Immature natural killer cell (primary cell): ENCODE data around the gene ICA1L. TPM values are rescaled to one million over a fixed set of nuclear protein-coding genes. Genes with fewer than 3 reads are reported as not detected.

ENCODE experiments used
- DNase-seq, 3 donors: peaks; one replicate each; pipeline ENCODE4 v3.0.0; 2022; ENCODE audit warnings: mixed read lengths in 1 of 3
- H3K27ac Mint-ChIP-seq, 6 donors: one replicate each; pipeline ENCODE4 v1.8.0; 2020; ENCODE audit warnings: mixed read lengths in 6 of 6, mild to moderate bottlenecking in 5 of 6, inconsistent platforms in 4 of 6, moderate library complexity in 3 of 6
- H3K27me3 Mint-ChIP-seq, 3 donors: one replicate each; pipeline ENCODE4 v1.8.0; 2020 to 2021; ENCODE audit warnings: low read depth in 3 of 3, mild to moderate bottlenecking in 3 of 3, mixed read lengths in 3 of 3, moderate library complexity in 3 of 3, inconsistent platforms in 1 of 3
- H3K36me3 Mint-ChIP-seq, 3 donors: one replicate each; pipeline ENCODE4 v1.8.0; 2020; ENCODE audit warnings: mixed read lengths in 3 of 3, inconsistent platforms in 2 of 3, mild to moderate bottlenecking in 2 of 3
- H3K4me1 Mint-ChIP-seq, 2 donors: one replicate each; pipeline ENCODE4 v1.8.0; 2020; ENCODE audit warnings: inconsistent platforms in 2 of 2, mild to moderate bottlenecking in 2 of 2, mixed read lengths in 2 of 2, moderate library complexity in 1 of 2
- H3K4me3 Mint-ChIP-seq, 5 donors: one replicate each; pipeline ENCODE4 v1.8.0; 2020; ENCODE audit warnings: mild to moderate bottlenecking in 5 of 5, mixed read lengths in 5 of 5, inconsistent platforms in 3 of 5, moderate library complexity in 3 of 5
- H3K9me3 Mint-ChIP-seq, 6 donors: one replicate each; pipeline ENCODE4 v1.8.0; 2020; ENCODE audit warnings: mild to moderate bottlenecking in 6 of 6, mixed read lengths in 6 of 6, inconsistent platforms in 4 of 6, moderate library complexity in 3 of 6
- polyA plus RNA-seq, 3 donors: library from polyadenylated mRNA; unstranded; fragments of 300-500 nt; fragmentation: Illumina TruSeq; gene quantifications; one replicate each; pipeline ENCODE4 v1.2.3, GENCODE V29; 2021

The ICA1L gene
- polyA plus RNA-seq, 3 donors from 2014 or later: 4.6 to 4.9 (median 4.7) TPM

DNA sequence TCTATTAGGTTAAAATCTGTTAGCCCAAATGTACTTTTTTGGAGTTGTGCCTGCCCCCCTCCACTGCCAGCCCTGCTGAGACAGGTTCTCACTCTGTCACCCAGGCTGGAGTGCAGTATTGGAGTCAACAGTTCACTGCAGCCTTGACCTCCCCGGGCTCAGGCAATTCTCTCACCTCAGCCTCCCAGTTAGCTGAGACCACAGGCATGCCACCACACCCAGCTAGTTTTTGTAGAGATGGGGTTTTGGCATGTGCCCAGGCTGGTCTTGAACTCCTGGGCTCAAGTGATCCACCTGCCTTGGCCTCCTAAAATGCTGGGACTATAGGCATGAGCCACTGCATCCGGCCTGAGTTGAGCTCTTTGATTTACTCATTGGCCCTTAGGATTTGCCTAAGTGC lies 110.7 kb downstream of the ICA1L start:
- DNase-seq: no peak
- no peak overlapping the region for H3K4me3 Mint-ChIP-seq
- H3K27me3 Mint-ChIP-seq: no peaks in the 10 kb centered on the region
- peak overlapping the region in 2 of 6 donors; percentile 10 to 42 for H3K27ac Mint-ChIP-seq
- no peaks in the 10 kb centered on the region for H3K9me3 Mint-ChIP-seq
- H3K4me1 Mint-ChIP-seq: peaks cover 11 to 40% of the 10 kb centered on the region in 2 donors
- peaks cover 13 to 42% (median 17%) of the 10 kb centered on the region in 3 donors for H3K36me3 Mint-ChIP-seq

- Mint-ChIP-seq H3K27ac (peak overlapping the region in 1 of 6 donors; percentile 40), H3K9me3 (no peaks in the 10 kb centered on the region), H3K4me3 (no peak overlapping the region), H3K27me3 (no peaks in the 10 kb centered on the region), H3K36me3 (peaks cover under 1 to 41% (median 9%) of the 10 kb centered on the region in 3 donors), H3K4me1 (peaks cover 9 to 36% of the 10 kb centered on the region in 2 donors)
- no peak for DNase-seq
Measured at GRCh38 chr2:202758604-202759003, 113.0 kb downstream of the ICA1L start.

DNA sequence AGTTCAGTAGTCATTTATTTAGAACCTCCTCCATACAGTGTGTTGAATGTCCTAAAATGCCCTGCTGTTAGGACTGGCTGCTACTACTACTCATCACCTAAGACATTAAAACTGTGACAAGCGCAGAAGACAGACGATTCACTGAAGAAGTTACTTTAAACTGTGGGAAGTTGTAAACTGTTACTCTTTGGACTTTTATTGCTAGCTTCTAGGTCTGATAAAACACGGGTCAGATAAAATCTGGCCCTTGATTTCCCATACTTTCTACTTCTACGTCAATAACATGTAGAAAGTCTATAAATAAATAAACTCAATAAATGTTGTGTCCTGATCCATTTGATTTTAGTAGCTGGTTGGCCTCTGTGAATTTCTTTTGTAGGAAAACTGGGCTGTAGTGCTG lies 113.4 kb downstream of the ICA1L start:
- no peak overlapping the region for H3K27ac Mint-ChIP-seq
- H3K4me3 Mint-ChIP-seq: no peak overlapping the region
- H3K9me3 Mint-ChIP-seq: no peaks in the 10 kb centered on the region
- peaks cover 9 to 31% of the 10 kb centered on the region in 2 donors for H3K4me1 Mint-ChIP-seq
- no peak for DNase-seq
- H3K27me3 Mint-ChIP-seq: peaks cover 0 to 1% (median 0%) of the 10 kb centered on the region in 3 donors
- H3K36me3 Mint-ChIP-seq: peaks cover 0 to 46% (median 9%) of the 10 kb centered on the region in 3 donors

- DNase-seq: no peak
- Mint-ChIP-seq H3K27ac (no peak overlapping the region), H3K4me3 (no peak overlapping the region), H3K9me3 (no peaks in the 10 kb centered on the region), H3K36me3 (peaks cover 0 to 49% (median 9%) of the 10 kb centered on the region in 3 donors), H3K27me3 (peaks cover 0 to 2% (median 0%) of the 10 kb centered on the region in 3 donors), H3K4me1 (peaks cover 4 to 23% of the 10 kb centered on the region in 2 donors)
Measured at GRCh38 chr2:202757339-202757738, 114.2 kb downstream of the ICA1L start.

- no peak for DNase-seq
- no peaks in the 10 kb centered on the region for H3K9me3 Mint-ChIP-seq
- H3K4me1 Mint-ChIP-seq: peaks cover 0 to 17% of the 10 kb centered on the region in 2 donors
- no peak overlapping the region for H3K4me3 Mint-ChIP-seq
- H3K27ac Mint-ChIP-seq: no peak overlapping the region
- H3K27me3 Mint-ChIP-seq: peaks cover 0 to 2% (median 0%) of the 10 kb centered on the region in 3 donors
- peaks cover 0 to 49% (median 9%) of the 10 kb centered on the region in 3 donors for H3K36me3 Mint-ChIP-seq
Measured at GRCh38 chr2:202756598-202756997, 115.0 kb downstream of the ICA1L start.

- H3K36me3 Mint-ChIP-seq: peaks cover 0 to 36% (median 4%) of the 10 kb centered on the region in 3 donors
- H3K4me3 Mint-ChIP-seq: no peak overlapping the region
- DNase-seq: no peak
- H3K9me3 Mint-ChIP-seq: no peaks in the 10 kb centered on the region
- peaks cover 0 to 2% (median 0%) of the 10 kb centered on the region in 3 donors for H3K27me3 Mint-ChIP-seq
- no peak overlapping the region for H3K27ac Mint-ChIP-seq
- H3K4me1 Mint-ChIP-seq: peaks cover 0 to 1% of the 10 kb centered on the region in 2 donors
Measured at GRCh38 chr2:202754936-202755335, 116.6 kb downstream of the ICA1L start.

DNA sequence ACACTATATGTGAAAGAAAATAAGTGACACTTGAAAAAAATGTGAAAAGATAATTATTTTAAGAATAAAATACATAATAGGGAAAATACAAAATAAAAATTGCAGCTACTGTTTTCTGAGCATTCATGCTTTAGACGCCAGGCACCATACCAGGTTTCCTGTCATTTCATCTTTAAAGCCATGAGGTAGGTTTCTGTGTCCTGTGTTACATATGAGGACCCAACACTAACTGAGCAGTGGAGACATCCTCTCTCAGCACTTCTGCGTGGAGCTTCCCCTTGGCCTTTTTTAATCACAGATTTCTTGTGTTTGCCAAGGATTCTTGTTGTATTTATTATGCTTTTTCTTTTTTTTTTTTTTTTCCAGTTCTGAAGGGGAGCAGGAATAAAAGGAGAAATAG lies 119.5 kb downstream of the ICA1L start:
- DNase-seq: no peak
- no peaks in the 10 kb centered on the region for H3K4me1 Mint-ChIP-seq
- no peaks in the 10 kb centered on the region for H3K9me3 Mint-ChIP-seq
- H3K4me3 Mint-ChIP-seq: no peak overlapping the region
- peaks cover 0 to 20% (median 0%) of the 10 kb centered on the region in 3 donors for H3K36me3 Mint-ChIP-seq
- peaks cover 0 to 2% (median 0%) of the 10 kb centered on the region in 3 donors for H3K27me3 Mint-ChIP-seq
- no peak overlapping the region for H3K27ac Mint-ChIP-seq

DNA sequence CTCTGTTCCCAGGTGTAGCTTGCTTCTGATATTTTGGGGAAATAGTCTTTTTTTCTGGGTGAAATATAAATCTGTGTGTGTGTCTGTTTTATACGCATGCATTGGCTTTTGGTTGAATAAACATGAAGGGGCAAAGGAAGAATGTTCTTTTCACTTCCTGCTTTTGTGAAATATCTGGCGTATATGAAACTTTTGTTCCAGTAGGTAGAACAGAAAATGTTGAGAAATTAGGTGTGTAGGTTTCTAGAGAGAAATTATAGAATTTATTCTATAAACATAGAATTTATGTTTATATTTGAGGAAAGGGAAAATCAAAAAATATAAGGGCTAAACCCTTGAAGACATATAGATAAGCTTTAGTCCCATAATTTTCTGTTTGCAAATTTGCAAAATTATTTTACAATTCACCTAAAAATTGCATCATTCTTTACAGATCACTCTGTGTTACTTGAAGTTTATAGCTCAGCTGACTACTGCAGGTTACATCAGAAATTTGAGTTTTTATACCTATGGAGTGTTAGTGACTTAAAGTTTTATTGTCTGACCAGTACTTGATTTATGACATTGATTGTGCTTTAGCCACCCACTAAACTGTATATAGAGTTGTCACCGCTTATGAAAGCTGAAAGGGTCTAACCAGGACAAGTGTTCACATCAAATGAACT lies 120.7 kb downstream of the ICA1L start:
- no peaks in the 10 kb centered on the region for H3K4me1 Mint-ChIP-seq
- peaks cover 0 to 2% (median 0%) of the 10 kb centered on the region in 6 donors for H3K9me3 Mint-ChIP-seq

GRCh38 chr2:202749477-202749876 lies 122.1 kb downstream of the ICA1L start:
- no peak overlapping the region for H3K27ac Mint-ChIP-seq
- H3K4me3 Mint-ChIP-seq: no peak overlapping the region
- H3K4me1 Mint-ChIP-seq: no peaks in the 10 kb centered on the region
- no peak for DNase-seq
- H3K27me3 Mint-ChIP-seq: peaks cover 0 to 2% (median 0%) of the 10 kb centered on the region in 3 donors
- H3K9me3 Mint-ChIP-seq: peaks cover 0 to 12% (median 6%) of the 10 kb centered on the region in 6 donors
- H3K36me3 Mint-ChIP-seq: peaks cover 4 to 17% (median 6%) of the 10 kb centered on the region in 3 donors

More for the DNA sequence above, 120.7 kb downstream of the ICA1L start:
- Mint-ChIP-seq H3K4me3 (no peak overlapping the region), H3K27me3 (peaks cover 0 to 2% (median 0%) of the 10 kb centered on the region in 3 donors), H3K27ac (no peak overlapping the region), H3K36me3 (peaks cover 0 to 17% (median 0%) of the 10 kb centered on the region in 3 donors)
- no peak for DNase-seq

- no peaks in the 10 kb centered on the region for H3K27me3 Mint-ChIP-seq
- no peaks in the 10 kb centered on the region for H3K4me1 Mint-ChIP-seq
- H3K36me3 Mint-ChIP-seq: peaks cover 23 to 34% (median 28%) of the 10 kb centered on the region in 3 donors
- no peak overlapping the region for H3K4me3 Mint-ChIP-seq
- peaks cover 13 to 32% (median 28%) of the 10 kb centered on the region in 6 donors for H3K9me3 Mint-ChIP-seq
- H3K27ac Mint-ChIP-seq: no peak overlapping the region
- DNase-seq: no peak
Measured at GRCh38 chr2:202743613-202744012, 128.0 kb downstream of the ICA1L start.

- no peaks in the 10 kb centered on the region for H3K4me1 Mint-ChIP-seq
- H3K4me3 Mint-ChIP-seq: no peak overlapping the region
- H3K36me3 Mint-ChIP-seq: peaks cover 17 to 32% (median 24%) of the 10 kb centered on the region in 3 donors
- peaks cover 12 to 17% (median 15%) of the 10 kb centered on the region in 6 donors for H3K9me3 Mint-ChIP-seq
- DNase-seq: no peak
- H3K27ac Mint-ChIP-seq: no peak overlapping the region
- H3K27me3 Mint-ChIP-seq: peaks cover 0 to 1% (median 0%) of the 10 kb centered on the region in 3 donors
Measured at GRCh38 chr2:202736826-202737225, 134.7 kb downstream of the ICA1L start.

DNA sequence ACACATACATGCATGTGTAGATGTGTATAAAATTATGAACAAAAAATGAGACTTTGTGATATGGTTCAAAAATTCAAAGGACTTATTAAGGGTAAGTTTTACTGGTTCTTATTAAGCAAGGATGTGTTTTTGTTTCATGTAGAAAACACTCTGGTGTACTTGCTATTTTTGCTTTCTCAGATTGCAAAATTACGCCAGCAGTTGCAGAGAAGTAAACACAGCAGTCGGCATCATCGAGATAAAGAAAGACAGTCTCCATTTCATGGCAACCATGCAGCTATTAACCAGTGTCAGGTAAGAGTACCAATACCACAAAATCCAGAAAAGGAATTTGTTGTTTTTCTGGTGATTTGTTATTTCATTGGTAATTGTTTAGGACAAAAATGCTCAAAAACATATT lies 145.5 kb downstream of the ICA1L start:
- Mint-ChIP-seq H3K27ac (no peak overlapping the region), H3K4me3 (no peak overlapping the region), H3K9me3 (no peaks in the 10 kb centered on the region), H3K4me1 (peaks cover 0 to 1% of the 10 kb centered on the region in 2 donors), H3K27me3 (no peaks in the 10 kb centered on the region), H3K36me3 (peaks cover 14 to 29% (median 16%) of the 10 kb centered on the region in 3 donors)
- DNase-seq: no peak

GRCh38 chr2:202723746-202724145 lies 147.8 kb downstream of the ICA1L start:
- H3K36me3 Mint-ChIP-seq: peaks cover 4 to 17% (median 4%) of the 10 kb centered on the region in 3 donors
- no peaks in the 10 kb centered on the region for H3K9me3 Mint-ChIP-seq
- H3K4me3 Mint-ChIP-seq: no peak overlapping the region
- H3K27ac Mint-ChIP-seq: no peak overlapping the region
- peaks cover 1 to 3% of the 10 kb centered on the region in 2 donors for H3K4me1 Mint-ChIP-seq
- no peaks in the 10 kb centered on the region for H3K27me3 Mint-ChIP-seq
- no peak for DNase-seq
